Endothelial cell of umbilical vein (primary cell): ENCODE results near the gene ANKS1B. TPM values are rescaled to one million over a fixed set of nuclear protein-coding genes. Genes with fewer than 3 reads are reported as not detected.

Experiments
- BruUV-seq: library from RNA; stranded (reverse); fragments of 400-500 nt; replicated peaks from 2 replicates; lab custom pipeline; 2021; lab: Mats Ljungman, UMichigan
- CTCF ChIA-PET: fragments of 300-600, 350-600 bp; sonication (Branson Sonifier 250); formaldehyde crosslinking; loops from one replicate; lab custom pipeline; 2021; ENCODE audit warnings: antibody characterized with exemption, inconsistent platforms; lab: Charles Lee
- POLR2A ChIA-PET: fragments of 300-600, 350-600 bp; sonication (Branson Sonifier 250); formaldehyde crosslinking; loops from one replicate; lab custom pipeline; 2021; ENCODE audit warnings: antibody characterized with exemption, inconsistent platforms; lab: Charles Lee
- DNase-seq: peaks from one replicate; pipeline ENCODE4 v3.0.0-alpha.2; 2011; ENCODE audit warnings: low read depth, low spot score
- FAIRE-seq: peaks from 2 replicates; lab custom pipeline; 2011; peaks lifted over from hg19 to GRCh38; lab: Jason Lieb, UNC
- H2AFZ ChIP-seq: 2 replicates; pipeline ENCODE4 v1.6.0; 2012; ENCODE audit warnings: low read depth, low read length, control low read depth, inconsistent platforms
- H3K27ac ChIP-seq: 2 replicates; pipeline ENCODE4 v1.5.1; 2011; ENCODE audit warnings: low read depth, mild to moderate bottlenecking, control low read depth, low read length, moderate library complexity; ENCODE audit not compliant: insufficient read depth
- H3K27me3 ChIP-seq, 2 experiments: 2 replicates each; pipeline versions ENCODE4 v1.6.0 to v1.6.1; 2011; ENCODE audit warnings: low read length in 2 of 2, mixed read lengths in 1 of 2; ENCODE audit not compliant: control insufficient read depth in 2 of 2, insufficient read depth in 2 of 2
- H3K36me3 ChIP-seq, 2 experiments: 2 replicates in 1 of 2; 3 replicates in 1 of 2; pipeline ENCODE4 v1.5.1; 2011; ENCODE audit warnings: low read length in 2 of 2, mild to moderate bottlenecking in 1 of 2, moderate library complexity in 1 of 2; ENCODE audit not compliant: control insufficient read depth in 2 of 2, insufficient read depth in 2 of 2; ENCODE audit errors: extremely low read depth in 1 of 2
- H3K4me1 ChIP-seq: 3 replicates; pipeline ENCODE4 v1.5.1; 2011; ENCODE audit warnings: mild to moderate bottlenecking, low read length; ENCODE audit not compliant: control insufficient read depth, insufficient read depth; ENCODE audit errors: extremely low read depth
- H3K4me2 ChIP-seq: 2 replicates; pipeline ENCODE4 v1.6.1; 2011; ENCODE audit warnings: low read length, control low read depth, mixed read lengths; ENCODE audit not compliant: insufficient read depth
- H3K4me3 ChIP-seq, 3 experiments: fragments of 200-600 bp in 1 of 3; sonication (generic), shearing (Covaris generic) in 1 of 3; replicated peaks in 1 of 3; 2 replicates each; pipeline ENCODE4 v1.5.1; 2011 to 2016; ENCODE audit warnings: control low read depth in 3 of 3, low read length in 3 of 3, mild to moderate bottlenecking in 2 of 3, inconsistent platforms in 1 of 3, low read depth in 1 of 3, moderate library complexity in 1 of 3; ENCODE audit not compliant: insufficient read depth in 1 of 3
- H3K79me2 ChIP-seq: 2 replicates; pipeline ENCODE4 v1.6.0; 2012; ENCODE audit warnings: low read length, inconsistent platforms; ENCODE audit not compliant: control insufficient read depth, insufficient read depth
- H3K9ac ChIP-seq: replicated peaks from 2 replicates; pipeline ENCODE3; 2011; ENCODE audit warnings: low read length, control low read depth; ENCODE audit not compliant: insufficient read depth; ENCODE audit errors: extremely low read depth
- H3K9me1 ChIP-seq: replicated peaks from 3 replicates; pipeline ENCODE4 v1.6.0; 2011; ENCODE audit warnings: mild to moderate bottlenecking, low read length; ENCODE audit not compliant: control insufficient read depth, insufficient read depth; ENCODE audit errors: extremely low read depth
- H3K9me3 ChIP-seq: replicated peaks from 2 replicates; pipeline ENCODE4 v1.5.1; 2012; ENCODE audit warnings: low read length, inconsistent platforms; ENCODE audit not compliant: control insufficient read depth, insufficient read depth
- H4K20me1 ChIP-seq: replicated peaks from 2 replicates; pipeline ENCODE3; 2011; ENCODE audit warnings: mild to moderate bottlenecking, low read length; ENCODE audit not compliant: control insufficient read depth, insufficient read depth; ENCODE audit errors: extremely low read depth
- CTCF ChIP-seq, 2 donors: IDR thresholded peaks; 1 replicate in 1 of 2; 2 replicates in 1 of 2; pipeline ENCODE4 v1.5.1; 2011; ENCODE audit warnings: low read length in 2 of 2, mild to moderate bottlenecking in 2 of 2, moderate library complexity in 2 of 2, control low read depth in 1 of 2, inconsistent platforms in 1 of 2, low read depth in 1 of 2; ENCODE audit not compliant: insufficient read depth in 1 of 2; ENCODE audit errors: extremely low read depth in 1 of 2
- EZH2 ChIP-seq: IDR thresholded peaks from 2 replicates; pipeline ENCODE4 v1.6.1; 2012; ENCODE audit warnings: borderline replicate concordance, low read depth, mild to moderate bottlenecking, moderate library complexity, low read length, inconsistent platforms; ENCODE audit not compliant: severe bottlenecking
- FOS ChIP-seq: IDR thresholded peaks from 2 replicates; pipeline ENCODE4 v1.6.1; 2011; ENCODE audit warnings: mild to moderate bottlenecking, low read length, moderate library complexity, borderline replicate concordance; ENCODE audit not compliant: insufficient read depth
- GATA2 ChIP-seq: IDR thresholded peaks from 2 replicates; pipeline ENCODE4 v1.7.0; 2011; ENCODE audit warnings: low read depth, mild to moderate bottlenecking, moderate library complexity, mixed read lengths, low read length; ENCODE audit not compliant: insufficient read length, insufficient read depth
- MAX ChIP-seq: IDR thresholded peaks from 2 replicates; pipeline ENCODE4 v1.6.1; 2011; ENCODE audit not compliant: insufficient read depth, insufficient read length
- POLR2A ChIP-seq: IDR thresholded peaks from 2 replicates; pipeline ENCODE4 v1.6.1; 2012; ENCODE audit warnings: low read depth, mild to moderate bottlenecking, control low read depth, low read length
- POLR2AphosphoS5 ChIP-seq: IDR thresholded peaks from 2 replicates; pipeline ENCODE4 v1.6.1; 2012; ENCODE audit warnings: low read depth, mild to moderate bottlenecking, control low read depth, low read length, moderate library complexity; ENCODE audit not compliant: insufficient read depth
- dilution Hi-C: fragments of 300-500 bp; cut with MboI; formaldehyde crosslinking; loops from one replicate; pipeline ENCODE4 v1.15.0; 2019; ENCODE audit warnings: low sequenced_read_pairs; ENCODE audit not compliant: extremely low pct_ligation_motif_present
- intact Hi-C: fragments of 100-400 bp; cut with micrococcal nuclease; formaldehyde crosslinking; loops from one replicate; pipeline ENCODE4 v1.10.0; 2022
- polyA plus RNA-seq, 4 experiments: library from polyadenylated mRNA; depleted of rRNA in 3 of 4; stranded (reverse) in 3 of 4; unstranded in 1 of 4; fragments of >200 nt; gene quantifications; 2 replicates each; pipeline versions ENCODE4 v1.2.1 to v1.2.3, GENCODE V29; 2011 to 2012; ENCODE audit warnings: missing spikeins in 1 of 4
- total RNA-seq: library from RNA; stranded (reverse); gene quantifications from 2 replicates; pipeline ENCODE4 v1.2.3, GENCODE V29; 2021

The ANKS1B gene
- total and polyA plus RNA-seq, 2 donors (not counting 3 experiments of a cell fraction or from before 2014, with no cell fraction given), result 0.15 to 0.38 TPM

DNA sequence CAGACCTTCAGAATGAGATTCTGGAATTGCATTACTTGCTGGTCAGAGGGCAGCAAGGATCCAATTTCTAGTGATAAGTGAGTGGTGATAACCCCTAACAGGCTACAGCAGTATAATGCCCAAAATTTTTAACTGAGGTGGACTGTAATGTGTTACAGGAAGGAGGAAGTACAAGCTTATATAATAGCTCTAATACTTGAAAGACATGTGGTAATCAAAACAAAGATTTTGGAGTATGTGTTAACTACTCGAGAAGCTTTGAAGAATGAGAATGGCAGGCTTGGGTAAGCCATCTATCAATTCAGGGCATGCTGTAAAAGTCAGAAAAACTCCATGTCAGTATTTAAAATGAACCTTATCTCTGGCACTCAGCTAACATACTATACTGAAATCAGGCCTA, 70.5 kb downstream of the ANKS1B start:
- H3K9me3 ChIP-seq, result no peaks in the 10 kb centered on the region
- CTCF ChIA-PET, result no interaction called here
- no peak overlapping the region for H3K4me2 ChIP-seq
- intact Hi-C loops, result no loop called here
- FAIRE-seq (no peak), DNase-seq (no peak)
- H3K36me3 ChIP-seq, result no peaks in the 10 kb centered on the region
- H2AFZ ChIP-seq, result no peak overlapping the region
- no peaks in the 10 kb centered on the region for H3K79me2 ChIP-seq
- H3K27ac ChIP-seq, result no peak overlapping the region
- no peaks in the 10 kb centered on the region for H3K27me3 ChIP-seq
- POLR2A ChIA-PET, result no interaction called here
- no peaks in the 10 kb centered on the region for H3K9me1 ChIP-seq
- no peaks in the 10 kb centered on the region for H3K4me1 ChIP-seq
- no peaks in the 10 kb centered on the region for H4K20me1 ChIP-seq
- H3K4me3 ChIP-seq, result no peak overlapping the region
- no peak for TF ChIP-seq POLR2A
- no peak for TF ChIP-seq CTCF (IDR thresholded peaks at IDR 0.05; ENCODE audit: extremely low read depth in 1 of 2, insufficient read depth in 1 of 2, low read depth in 1 of 2, low read length in 2 of 2)
- TF ChIP-seq MAX, result no peak
- no peak for TF ChIP-seq GATA2
- no peak for TF ChIP-seq POLR2AphosphoS5
- no peak for TF ChIP-seq EZH2
- no peak for TF ChIP-seq FOS
- H3K9ac ChIP-seq, result no peak overlapping the region
- dilution Hi-C loops, result no loop called here
- BruUV-seq, result no TSS peak
